MCF 10A (cell line): ENCODE measurements around the gene MED17. TPM values are rescaled to one million over a fixed set of nuclear protein-coding genes. Genes with fewer than 3 reads are reported as not detected.

Source experiments
- BruUV-seq: library from RNA; stranded (reverse); fragments of 400-500 nt; replicated peaks from 2 replicates; lab custom pipeline; 2021; lab: Mats Ljungman, UMichigan
- CTCF ChIA-PET: fragments of 300-600 bp; sonication (Branson Sonifier 250); formaldehyde crosslinking; extraction: SDS; loops from one replicate; lab custom pipeline; 2021; ENCODE audit warnings: antibody characterized with exemption, inconsistent platforms; lab: Yijun Ruan, JAX
- POLR2A ChIA-PET: fragments of 300-600, 350-650 bp; sonication (Branson Sonifier 250); formaldehyde crosslinking; extraction: SDS; loops from one replicate; lab custom pipeline; 2020; ENCODE audit warnings: antibody characterized with exemption, inconsistent platforms; lab: Yijun Ruan, JAX
- DNase-seq: peaks from one replicate; pipeline ENCODE4 v3.0.0-alpha.2; 2018; ENCODE audit not compliant: unreplicated experiment
- H3K27ac Mint-ChIP-seq: one replicate; pipeline ENCODE4 v1.8.0; 2022; ENCODE audit warnings: mild to moderate bottlenecking, low read depth, mixed read lengths; ENCODE audit not compliant: unreplicated experiment
- H3K27me3 Mint-ChIP-seq: one replicate; pipeline ENCODE4 v1.8.0; 2022; ENCODE audit warnings: mixed read lengths; ENCODE audit not compliant: insufficient read depth, unreplicated experiment
- H3K36me3 Mint-ChIP-seq: one replicate; pipeline ENCODE4 v1.8.0; 2022; ENCODE audit warnings: mild to moderate bottlenecking, moderate library complexity, mixed read lengths; ENCODE audit not compliant: insufficient read depth, unreplicated experiment
- H3K4me1 Mint-ChIP-seq: one replicate; pipeline ENCODE4 v1.8.0; 2022; ENCODE audit warnings: mixed read lengths; ENCODE audit not compliant: insufficient read depth, unreplicated experiment
- H3K4me3 Mint-ChIP-seq: one replicate; pipeline ENCODE4 v1.8.0; 2022; ENCODE audit warnings: mild to moderate bottlenecking, moderate library complexity, mixed read lengths; ENCODE audit not compliant: unreplicated experiment
- H3K9me3 Mint-ChIP-seq: one replicate; pipeline ENCODE4 v1.8.0; 2022; ENCODE audit warnings: mixed read lengths; ENCODE audit not compliant: unreplicated experiment
- CTCF ChIP-seq: fragments of 200-600 bp; IDR thresholded peaks from one replicate; pipeline ENCODE4 v1.8.0; 2022; ENCODE audit warnings: antibody characterized with exemption, mild to moderate bottlenecking; ENCODE audit not compliant: unreplicated experiment
- intact Hi-C: fragments of 100-400 bp; cut with micrococcal nuclease; formaldehyde crosslinking; loops from 2 replicates; pipeline ENCODE4 v1.14.1; 2022
- total RNA-seq: library from RNA; stranded (reverse); gene quantifications from 2 replicates; pipeline ENCODE4 v1.2.3, GENCODE V29; 2022

MED17 gene
- total RNA-seq, 1 experiment from 2014 or later, result 42.2 TPM

GRCh38 chr11:93791493-93791892, 7.4 kb downstream of the MED17 start:
- Mint-ChIP-seq H3K4me1 (peaks cover 16% of the 10 kb centered on the region), H3K4me3 (no peak overlapping the region)
- POLR2A ChIA-PET, result interaction anchor here (1.3 to 4.4 kb wide), 3 partner anchors 8 to 50 kb away, joined by 5 to 19 read pairs (median 5); partner anchors contain the start of genes C11orf54, MED17 and TAF1D

GRCh38 chr11:93796441-93797231, 12.6 kb downstream of the MED17 start:
- Mint-ChIP-seq H3K27ac (no peak overlapping the region), H3K27me3 (no peaks in the 10 kb centered on the region), H3K9me3 (no peaks in the 10 kb centered on the region), H3K4me3 (no peak overlapping the region), H3K36me3 (peaks cover 96% of the 10 kb centered on the region), H3K4me1 (no peaks in the 10 kb centered on the region)
- intact Hi-C loops, result no loop called here
- DNase-seq, result no peak
- no TSS peak for BruUV-seq
- POLR2A ChIA-PET, result interaction anchor here (0.8 to 2.9 kb wide), 3 partner anchors 13 to 58 kb away, joined by 3 to 12 read pairs (median 9); partner anchors contain the start of gene MED17
- CTCF ChIA-PET, result no interaction called here
- no peak for TF ChIP-seq CTCF

More at GRCh38 chr11:93791493-93791892, 7.4 kb downstream of the MED17 start:
- H3K9me3 Mint-ChIP-seq, result no peaks in the 10 kb centered on the region
- peaks cover 89% of the 10 kb centered on the region for H3K36me3 Mint-ChIP-seq
- intact Hi-C loops, result no loop called here
- BruUV-seq, result no TSS peak
- CTCF ChIA-PET, result interaction anchor here (0.6 to 0.8 kb wide), 3 partner anchors 7 to 27 kb away, joined by 3 to 4 read pairs (median 3); partner anchors contain the start of gene MED17
- no peak for TF ChIP-seq CTCF
- H3K27me3 Mint-ChIP-seq, result no peaks in the 10 kb centered on the region
- no peak overlapping the region for H3K27ac Mint-ChIP-seq
- peak; percentile 45 for DNase-seq

GRCh38 chr11:93801366-93801765, 17.3 kb downstream of the MED17 start:
- no TSS peak for BruUV-seq
- Mint-ChIP-seq H3K36me3 (peaks cover 90% of the 10 kb centered on the region), H3K4me1 (no peaks in the 10 kb centered on the region), H3K27me3 (no peaks in the 10 kb centered on the region), H3K9me3 (no peaks in the 10 kb centered on the region), H3K27ac (no peak overlapping the region), H3K4me3 (no peak overlapping the region)
- POLR2A ChIA-PET, result interaction anchor here (0.6 to 2.1 kb wide), 5 partner anchors 13 to 62 kb away, joined by 3 to 7 read pairs (median 4); partner anchors contain the start of genes C11orf54, MED17 and TAF1D
- no peak for TF ChIP-seq CTCF
- CTCF ChIA-PET, result interaction anchor here (0.6 to 1.6 kb wide), 4 partner anchors 16 to 117 kb away, joined by 3 to 7 read pairs (median 4); partner anchors contain the start of gene MED17
- intact Hi-C loops, result no loop called here
- DNase-seq, result no peak

- intact Hi-C loops, result no loop called here
- TF ChIP-seq CTCF, result no peak
- Mint-ChIP-seq H3K9me3 (no peaks in the 10 kb centered on the region), H3K4me1 (no peaks in the 10 kb centered on the region), H3K4me3 (no peak overlapping the region), H3K27ac (no peak overlapping the region), H3K36me3 (peaks cover 87% of the 10 kb centered on the region), H3K27me3 (no peaks in the 10 kb centered on the region)
- TSS peak; percentile 6 for BruUV-seq
- ChIA-PET POLR2A (no interaction called here), CTCF (interaction anchor here (0.6 kb wide), 1 partner anchor 376 kb away, joined by 3 read pairs; no protein-coding TSS in a partner anchor)
- no peak for DNase-seq
These were observed 20.8 kb downstream of the MED17 start for GRCh38 chr11:93804879-93805278.
